PC-9 (cell line): Measurements from ENCODE around the gene JOSD2. TPM values are rescaled to one million over a fixed set of nuclear protein-coding genes. Genes with fewer than 3 reads are reported as not detected.

Experiments
- BruUV-seq: library from RNA; stranded (reverse); fragments of 400-500 nt; replicated peaks from 2 replicates; lab custom pipeline; 2021; lab: Mats Ljungman, UMichigan
- CTCF ChIA-PET: fragments of 300-600 bp; sonication (Branson Sonifier 250); formaldehyde crosslinking; loops from one replicate; lab custom pipeline; 2022; ENCODE audit warnings: antibody characterized with exemption; lab: Charles Lee
- POLR2A ChIA-PET: fragments of 300-600 bp; sonication (Branson Sonifier 250); formaldehyde crosslinking; loops from one replicate; lab custom pipeline; 2022; ENCODE audit warnings: antibody characterized with exemption; ENCODE audit not compliant: unreplicated experiment; lab: Charles Lee
- DNase-seq, 2 experiments: peaks; one replicate each; pipeline versions ENCODE4 v3.0.0 to v3.0.0-alpha.2; 2015 to 2022; ENCODE audit warnings: mixed read lengths in 1 of 2
- H2AFZ ChIP-seq: fragments of 200-600 bp; sonication (generic); 2 replicates; pipeline ENCODE4 v1.8.1; 2017; ENCODE audit warnings: antibody characterized with exemption
- H3F3A ChIP-seq: fragments of 200-600 bp; sonication (generic); 2 replicates; pipeline ENCODE4 v1.8.1; 2017; ENCODE audit warnings: antibody characterized with exemption, mild to moderate bottlenecking, low read depth; ENCODE audit not compliant: insufficient read depth
- H3K27ac ChIP-seq: fragments of 200-600 bp; sonication (generic); 2 replicates; pipeline ENCODE4 v1.6.1; 2016; ENCODE audit warnings: mixed run types
- H3K27me3 ChIP-seq: fragments of 200-600 bp; sonication (generic); 2 replicates; pipeline ENCODE4 v1.6.1; 2016; ENCODE audit warnings: low read depth, mixed run types; ENCODE audit not compliant: insufficient read depth
- H3K36me3 ChIP-seq: fragments of 200-600 bp; sonication (generic); 2 replicates; pipeline ENCODE4 v1.6.1; 2016; ENCODE audit warnings: low read depth, mixed run types
- H3K4me1 ChIP-seq: fragments of 200-600 bp; sonication (generic); replicated peaks from 2 replicates; pipeline ENCODE4 v1.6.1; 2016; ENCODE audit warnings: mixed run types; ENCODE audit not compliant: insufficient read depth
- H3K4me2 ChIP-seq: fragments of 200-600 bp; sonication (generic); 2 replicates; pipeline ENCODE4 v1.6.1; 2017; ENCODE audit warnings: mixed run types
- H3K4me3 ChIP-seq: fragments of 200-600 bp; sonication (generic); 2 replicates; pipeline ENCODE4 v1.6.1; 2016; ENCODE audit warnings: mixed run types
- H3K79me2 ChIP-seq: fragments of 200-600 bp; sonication (generic); 2 replicates; pipeline ENCODE4 v1.6.1; 2017; ENCODE audit warnings: low read depth, mixed run types
- H3K9me2 ChIP-seq: fragments of 200-600 bp; sonication (generic); 2 replicates; pipeline ENCODE4 v1.8.1; 2017; ENCODE audit warnings: mild to moderate bottlenecking; ENCODE audit not compliant: insufficient read depth
- H3K9me3 ChIP-seq: fragments of 200-600 bp; sonication (generic); 2 replicates; pipeline ENCODE4 v1.8.1; 2016; ENCODE audit warnings: low read depth; ENCODE audit not compliant: insufficient read depth
- H4K20me1 ChIP-seq: fragments of 200-600 bp; sonication (generic); 2 replicates; pipeline ENCODE4 v1.8.1; 2017; ENCODE audit not compliant: insufficient read depth
- CTCF ChIP-seq: fragments of 200-600 bp; sonication (generic); conservative IDR thresholded peaks from 2 replicates; pipeline ENCODE4 v1.6.1; 2017; ENCODE audit warnings: mixed run types, antibody characterized with exemption, mild to moderate bottlenecking, moderate library complexity
- EZH2 ChIP-seq: fragments of 200-600 bp; sonication (generic); IDR thresholded peaks from 2 replicates; pipeline ENCODE4 v1.8.0; 2017; ENCODE audit warnings: antibody characterized with exemption, low read depth
- intact Hi-C: fragments of 100-400 bp; cut with micrococcal nuclease; formaldehyde crosslinking; loops from one replicate; pipeline ENCODE4 v1.10.0; 2022; ENCODE audit not compliant: unreplicated experiment
- total RNA-seq: library from RNA; stranded (reverse); gene quantifications from 2 replicates; pipeline ENCODE4 v1.2.3, GENCODE V29; 2021

JOSD2 gene
- total RNA-seq, 1 experiment from 2014 or later: 44.3 TPM

GRCh38 chr19:50522881-50523280 lies 11.9 kb upstream of the JOSD2 start:
- no peak for DNase-seq
- POLR2A ChIA-PET: no interaction called here
- Histone ChIP-seq H3K4me3 (no peak overlapping the region), H3F3A (no peaks in the 10 kb centered on the region), H3K4me1 (no peaks in the 10 kb centered on the region), H3K27me3 (peaks cover 42% of the 10 kb centered on the region), H4K20me1 (no peaks in the 10 kb centered on the region), H3K9me3 (no peaks in the 10 kb centered on the region; the same call in 1 of the 2 replicates), H2AFZ (no peak overlapping the region), H3K27ac (no peak overlapping the region), H3K79me2 (no peaks in the 10 kb centered on the region), H3K36me3 (no peaks in the 10 kb centered on the region), H3K4me2 (no peak overlapping the region), H3K9me2 (no peaks in the 10 kb centered on the region)
- intact Hi-C loops: no loop called here
- TF ChIP-seq CTCF (no peak), EZH2 (no peak)
- no TSS peak for BruUV-seq
- CTCF ChIA-PET: no interaction called here

GRCh38 chr19:50520822-50521465 lies 10.0 kb upstream of the JOSD2 start:
- ChIA-PET POLR2A (no interaction called here), CTCF (no interaction called here)
- no peak overlapping the region for H3K4me2 ChIP-seq
- H3K9me2 ChIP-seq: no peaks in the 10 kb centered on the region
- H3K79me2 ChIP-seq: no peaks in the 10 kb centered on the region
- no peak overlapping the region for H3K4me3 ChIP-seq
- H3K27ac ChIP-seq: no peak overlapping the region
- no peaks in the 10 kb centered on the region; the same call in 1 of the 2 replicates for H3K9me3 ChIP-seq
- no TSS peak for BruUV-seq
- H3F3A ChIP-seq: no peaks in the 10 kb centered on the region
- intact Hi-C loops: no loop called here
- H3K36me3 ChIP-seq: no peaks in the 10 kb centered on the region
- no peaks in the 10 kb centered on the region for H4K20me1 ChIP-seq
- DNase-seq: no peak
- H3K27me3 ChIP-seq: peaks cover 22% of the 10 kb centered on the region
- H2AFZ ChIP-seq: no peak overlapping the region
- TF ChIP-seq CTCF (no peak), EZH2 (no peak)
- H3K4me1 ChIP-seq: no peaks in the 10 kb centered on the region

- H3K79me2 ChIP-seq: no peaks in the 10 kb centered on the region
- no peak overlapping the region for H3K4me3 ChIP-seq
- no TSS peak for BruUV-seq
- no peaks in the 10 kb centered on the region for H3K4me1 ChIP-seq
- H3K9me2 ChIP-seq: no peaks in the 10 kb centered on the region
- no peaks in the 10 kb centered on the region for H3K36me3 ChIP-seq
- ChIA-PET CTCF (no interaction called here), POLR2A (no interaction called here)
- H2AFZ ChIP-seq: no peak overlapping the region
- H3K4me2 ChIP-seq: no peak overlapping the region
- no peaks in the 10 kb centered on the region for H3F3A ChIP-seq
- H3K9me3 ChIP-seq: no peaks in the 10 kb centered on the region; the same call in 1 of the 2 replicates
- intact Hi-C loops: no loop called here
- H3K27me3 ChIP-seq: peaks cover 6% of the 10 kb centered on the region; the same call in 1 of the 2 replicates
- no peak for DNase-seq
- no peaks in the 10 kb centered on the region for H4K20me1 ChIP-seq
- no peak for TF ChIP-seq CTCF
- TF ChIP-seq EZH2: no peak
- H3K27ac ChIP-seq: no peak overlapping the region
Observed at GRCh38 chr19:50519006-50519575, 8.1 kb upstream of the JOSD2 start.
